Caco-2 (cell line): ENCODE results near the gene PRKCQ. TPM values are rescaled to one million over a fixed set of nuclear protein-coding genes. Genes with fewer than 3 reads are reported as not detected.

Source experiments
- BruUV-seq: library from RNA; stranded (reverse); fragments of 400-500 nt; replicated peaks from 2 replicates; lab custom pipeline; 2021; lab: Mats Ljungman, UMichigan
- CTCF ChIA-PET: fragments of 300-600 bp; sonication (Branson Sonifier 250); formaldehyde crosslinking; loops from one replicate; lab custom pipeline; 2022; ENCODE audit warnings: antibody characterized with exemption; lab: Charles Lee
- POLR2A ChIA-PET: fragments of 300-600 bp; sonication (Branson Sonifier 250); formaldehyde crosslinking; loops from one replicate; lab custom pipeline; 2022; ENCODE audit warnings: antibody characterized with exemption; lab: Charles Lee
- DNase-seq, 2 experiments: peaks; one replicate each; pipeline versions ENCODE4 v3.0.0 to v3.0.0-alpha.2; 2020 to 2022
- H3K27me3 ChIP-seq: replicated peaks from 2 replicates; pipeline ENCODE4 v1.6.0; 2011; ENCODE audit warnings: low read length; ENCODE audit not compliant: control insufficient read depth, insufficient read depth
- H3K36me3 ChIP-seq: 2 replicates; pipeline ENCODE4 v1.5.1; 2011; ENCODE audit warnings: low read length; ENCODE audit not compliant: control insufficient read depth, insufficient read depth
- H3K4me1 ChIP-seq: fragments of 250-450 bp; sonication (Bioruptor Pico); 2 replicates; pipeline ENCODE4 v1.5.1; 2020; ENCODE audit warnings: mild to moderate bottlenecking
- H3K4me3 ChIP-seq: 2 replicates; pipeline ENCODE4 v1.5.1; 2011; ENCODE audit warnings: low read depth, mild to moderate bottlenecking, control low read depth, low read length
- H3K9me3 ChIP-seq: fragments of 250-450 bp; sonication (Bioruptor Pico); 2 replicates; pipeline ENCODE4 v1.5.1; 2020; ENCODE audit warnings: mild to moderate bottlenecking, moderate library complexity
- H3K27ac Mint-ChIP-seq: one replicate; pipeline ENCODE4 v1.8.0; 2022; ENCODE audit warnings: mixed read lengths; ENCODE audit not compliant: unreplicated experiment
- H3K27me3 Mint-ChIP-seq: one replicate; pipeline ENCODE4 v1.8.0; 2022; ENCODE audit warnings: mixed read lengths; ENCODE audit not compliant: insufficient read depth, unreplicated experiment
- H3K36me3 Mint-ChIP-seq: one replicate; pipeline ENCODE4 v1.8.0; 2022; ENCODE audit warnings: mild to moderate bottlenecking, mixed read lengths; ENCODE audit not compliant: insufficient read depth, unreplicated experiment
- H3K4me1 Mint-ChIP-seq: one replicate; pipeline ENCODE4 v1.8.0; 2022; ENCODE audit warnings: low read depth, mixed read lengths; ENCODE audit not compliant: unreplicated experiment
- H3K4me3 Mint-ChIP-seq: one replicate; pipeline ENCODE4 v1.8.0; 2022; ENCODE audit warnings: mild to moderate bottlenecking, moderate library complexity, mixed read lengths; ENCODE audit not compliant: unreplicated experiment
- H3K9me3 Mint-ChIP-seq: one replicate; pipeline ENCODE4 v1.8.0; 2022; ENCODE audit warnings: mixed read lengths; ENCODE audit not compliant: unreplicated experiment
- CTCF ChIP-seq, 2 experiments: fragments of 200-600 bp in 1 of 2; IDR thresholded peaks; 1 replicate in 1 of 2; 2 replicates in 1 of 2; pipeline versions ENCODE4 v1.5.1 to v1.8.0; 2011 to 2022; ENCODE audit warnings: antibody characterized with exemption in 1 of 2, control low read depth in 1 of 2, inconsistent platforms in 1 of 2, low read depth in 1 of 2, low read length in 1 of 2, mild to moderate bottlenecking in 1 of 2, moderate library complexity in 1 of 2; ENCODE audit not compliant: insufficient read depth in 1 of 2, severe bottlenecking in 1 of 2, unreplicated experiment in 1 of 2
- intact Hi-C: fragments of 100-400 bp; cut with micrococcal nuclease; formaldehyde crosslinking; loops from one replicate; pipeline ENCODE4 v1.10.0; 2022; ENCODE audit not compliant: unreplicated experiment
- total RNA-seq: library from RNA; stranded (reverse); gene quantifications from 2 replicates; pipeline ENCODE4 v1.2.3, GENCODE V29; 2022

PRKCQ gene
- total RNA-seq, 1 experiment from 2014 or later = 2.4 TPM

- DNase-seq = no peak
- intact Hi-C loops = no loop called here
- CTCF ChIA-PET = no interaction called here
- no peak for TF ChIP-seq CTCF (IDR thresholded peaks at IDR 0.05; ENCODE audit: insufficient read depth in 1 of 2, low read depth in 1 of 2, low read length in 1 of 2, severe bottlenecking in 1 of 2, unreplicated experiment in 1 of 2)
- no peaks in the 10 kb centered on the region for H3K36me3 Mint-ChIP-seq
- H3K4me3 ChIP-seq = no peak overlapping the region
- POLR2A ChIA-PET = no interaction called here
- H3K4me1 ChIP-seq = no peaks in the 10 kb centered on the region
- BruUV-seq = no TSS peak
- no peak overlapping the region for H3K4me3 Mint-ChIP-seq
- no peaks in the 10 kb centered on the region for H3K4me1 Mint-ChIP-seq
- no peak overlapping the region for H3K27ac Mint-ChIP-seq
- H3K27me3 ChIP-seq = no peaks in the 10 kb centered on the region
- peaks cover 16% of the 10 kb centered on the region for H3K27me3 Mint-ChIP-seq
- H3K9me3 Mint-ChIP-seq = no peaks in the 10 kb centered on the region
- H3K9me3 ChIP-seq = no peaks in the 10 kb centered on the region
- H3K36me3 ChIP-seq = no peaks in the 10 kb centered on the region
Measured at GRCh38 chr10:6537770-6538169, 42.3 kb downstream of the PRKCQ start.

- intact Hi-C loops = no loop called here
- no peaks in the 10 kb centered on the region for H3K27me3 ChIP-seq
Measured at GRCh38 chr10:6536102-6536501, 44.0 kb downstream of the PRKCQ start.

GRCh38 chr10:6535156-6535764 is 44.8 kb downstream of the PRKCQ start:
- DNase-seq = no peak
- CTCF ChIA-PET = no interaction called here
- no peaks in the 10 kb centered on the region for H3K36me3 ChIP-seq
- no peaks in the 10 kb centered on the region for H3K4me1 Mint-ChIP-seq
- H3K9me3 ChIP-seq = no peaks in the 10 kb centered on the region
- no peaks in the 10 kb centered on the region for H3K27me3 ChIP-seq
- peaks cover 18% of the 10 kb centered on the region for H3K27me3 Mint-ChIP-seq
- no peak overlapping the region for H3K4me3 ChIP-seq
- H3K36me3 Mint-ChIP-seq = no peaks in the 10 kb centered on the region
- intact Hi-C loops = no loop called here
- H3K27ac Mint-ChIP-seq = no peak overlapping the region
- POLR2A ChIA-PET = no interaction called here
- no peaks in the 10 kb centered on the region for H3K4me1 ChIP-seq
- H3K4me3 Mint-ChIP-seq = no peak overlapping the region
- H3K9me3 Mint-ChIP-seq = no peaks in the 10 kb centered on the region
- TF ChIP-seq CTCF (IDR thresholded peaks at IDR 0.05; ENCODE audit: insufficient read depth in 1 of 2, low read depth in 1 of 2, low read length in 1 of 2, severe bottlenecking in 1 of 2, unreplicated experiment in 1 of 2) = no peak
- no TSS peak for BruUV-seq

More at GRCh38 chr10:6536102-6536501, 44.0 kb downstream of the PRKCQ start:
- no peak for TF ChIP-seq CTCF (IDR thresholded peaks at IDR 0.05; ENCODE audit: insufficient read depth in 1 of 2, low read depth in 1 of 2, low read length in 1 of 2, severe bottlenecking in 1 of 2, unreplicated experiment in 1 of 2)
- Histone ChIP-seq H3K4me3 (no peak overlapping the region), H3K36me3 (no peaks in the 10 kb centered on the region), H3K9me3 (no peaks in the 10 kb centered on the region), H3K4me1 (no peaks in the 10 kb centered on the region)
- no peaks in the 10 kb centered on the region for H3K4me1 Mint-ChIP-seq
- H3K36me3 Mint-ChIP-seq = no peaks in the 10 kb centered on the region
- CTCF ChIA-PET = no interaction called here
- peaks cover 16% of the 10 kb centered on the region for H3K27me3 Mint-ChIP-seq
- DNase-seq = no peak
- POLR2A ChIA-PET = no interaction called here
- no TSS peak for BruUV-seq
- no peak overlapping the region for H3K4me3 Mint-ChIP-seq
- H3K9me3 Mint-ChIP-seq = no peaks in the 10 kb centered on the region
- no peak overlapping the region for H3K27ac Mint-ChIP-seq
